ENCODE results near the gene LMO7. TPM values are rescaled to one million over a fixed set of nuclear protein-coding genes. Genes with fewer than 3 reads are reported as not detected.
A peak's percentile ranks its signal among the peaks of the same experiment; 100 is the strongest.

LMO7 gene
- total and polyA plus RNA-seq, 2 of the 13 experiments (the other 11 are each of a cell fraction or from before 2014, with no cell fraction given), result 34.0 to 121 TPM

DNA sequence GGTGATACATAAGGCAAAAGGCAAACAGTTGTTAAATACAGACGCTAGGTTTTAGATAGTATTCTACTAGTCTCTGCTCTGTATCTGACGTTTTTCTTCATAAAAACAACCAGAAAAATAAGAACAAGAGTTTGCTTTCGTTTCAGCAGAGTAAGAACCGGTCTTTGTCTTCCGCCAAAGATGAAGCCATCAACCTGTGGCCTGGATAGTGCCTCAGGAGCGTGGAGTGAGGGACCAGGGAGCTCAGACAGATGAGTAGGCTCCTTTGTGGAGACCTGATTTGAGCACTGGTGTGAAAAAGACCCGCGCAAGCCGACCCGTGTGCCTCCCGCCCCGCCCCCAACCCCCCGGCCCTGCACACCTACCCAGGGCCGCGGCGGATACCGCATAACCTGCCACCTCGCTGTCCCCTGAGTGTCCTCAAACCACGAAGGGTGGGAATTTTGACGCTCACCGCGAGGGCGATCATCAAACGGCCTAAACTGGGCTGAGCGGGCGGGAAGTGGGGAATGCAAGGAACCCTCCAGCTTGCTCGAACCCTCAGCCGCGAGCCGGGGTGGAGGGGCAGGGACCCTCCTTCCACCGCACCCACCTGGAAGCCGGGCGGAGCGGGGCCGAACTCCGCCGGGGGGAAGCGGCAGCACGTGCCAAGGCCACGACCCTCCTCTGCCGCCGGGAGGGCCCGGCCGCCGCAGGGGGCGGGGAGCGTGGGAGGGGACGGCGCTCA is 866 bp upstream of the LMO7 start (continued):
- TF ChIP-seq, protein P1, sequence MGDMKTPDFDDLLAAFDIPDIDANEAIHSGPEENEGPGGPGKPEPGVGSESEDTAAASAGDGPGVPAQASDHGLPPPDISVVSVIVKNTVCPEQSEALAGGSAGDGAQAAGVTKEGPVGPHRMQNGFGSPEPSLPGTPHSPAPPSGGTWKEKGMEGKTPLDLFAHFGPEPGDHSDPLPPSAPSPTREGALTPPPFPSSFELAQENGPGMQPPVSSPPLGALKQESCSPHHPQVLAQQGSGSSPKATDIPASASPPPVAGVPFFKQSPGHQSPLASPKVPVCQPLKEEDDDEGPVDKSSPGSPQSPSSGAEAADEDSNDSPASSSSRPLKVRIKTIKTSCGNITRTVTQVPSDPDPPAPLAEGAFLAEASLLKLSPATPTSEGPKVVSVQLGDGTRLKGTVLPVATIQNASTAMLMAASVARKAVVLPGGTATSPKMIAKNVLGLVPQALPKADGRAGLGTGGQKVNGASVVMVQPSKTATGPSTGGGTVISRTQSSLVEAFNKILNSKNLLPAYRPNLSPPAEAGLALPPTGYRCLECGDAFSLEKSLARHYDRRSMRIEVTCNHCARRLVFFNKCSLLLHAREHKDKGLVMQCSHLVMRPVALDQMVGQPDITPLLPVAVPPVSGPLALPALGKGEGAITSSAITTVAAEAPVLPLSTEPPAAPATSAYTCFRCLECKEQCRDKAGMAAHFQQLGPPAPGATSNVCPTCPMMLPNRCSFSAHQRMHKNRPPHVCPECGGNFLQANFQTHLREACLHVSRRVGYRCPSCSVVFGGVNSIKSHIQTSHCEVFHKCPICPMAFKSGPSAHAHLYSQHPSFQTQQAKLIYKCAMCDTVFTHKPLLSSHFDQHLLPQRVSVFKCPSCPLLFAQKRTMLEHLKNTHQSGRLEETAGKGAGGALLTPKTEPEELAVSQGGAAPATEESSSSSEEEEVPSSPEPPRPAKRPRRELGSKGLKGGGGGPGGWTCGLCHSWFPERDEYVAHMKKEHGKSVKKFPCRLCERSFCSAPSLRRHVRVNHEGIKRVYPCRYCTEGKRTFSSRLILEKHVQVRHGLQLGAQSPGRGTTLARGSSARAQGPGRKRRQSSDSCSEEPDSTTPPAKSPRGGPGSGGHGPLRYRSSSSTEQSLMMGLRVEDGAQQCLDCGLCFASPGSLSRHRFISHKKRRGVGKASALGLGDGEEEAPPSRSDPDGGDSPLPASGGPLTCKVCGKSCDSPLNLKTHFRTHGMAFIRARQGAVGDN (CRISPR knock-in tag; IDR thresholded peaks at IDR 0.05), result peak; percentile 81
- TF ChIP-seq ZNF883 (CRISPR knock-in tag; IDR thresholded peaks at IDR 0.05; ENCODE audit: not compliant biosample characterization), result peak; percentile 85
- no peak for TF ChIP-seq ZNF850 (CRISPR knock-in tag; conservative IDR thresholded peaks at IDR 0.05)
- peak; percentile 89 for TF ChIP-seq ZNF749 (CRISPR knock-in tag; IDR thresholded peaks at IDR 0.05; ENCODE audit: borderline replicate concordance)
- peak; percentile 71; the same call in 1 of the 2 replicates for TF ChIP-seq ZNF552 (CRISPR knock-in tag; IDR thresholded peaks at IDR 0.05; ENCODE audit: borderline replicate concordance)
- 0 out of 2 replicates have a peak, but pooled peaks have one; percentile 51 for TF ChIP-seq ZBTB42 (CRISPR knock-in tag; IDR thresholded peaks at IDR 0.05)
- TF ChIP-seq, protein P2, sequence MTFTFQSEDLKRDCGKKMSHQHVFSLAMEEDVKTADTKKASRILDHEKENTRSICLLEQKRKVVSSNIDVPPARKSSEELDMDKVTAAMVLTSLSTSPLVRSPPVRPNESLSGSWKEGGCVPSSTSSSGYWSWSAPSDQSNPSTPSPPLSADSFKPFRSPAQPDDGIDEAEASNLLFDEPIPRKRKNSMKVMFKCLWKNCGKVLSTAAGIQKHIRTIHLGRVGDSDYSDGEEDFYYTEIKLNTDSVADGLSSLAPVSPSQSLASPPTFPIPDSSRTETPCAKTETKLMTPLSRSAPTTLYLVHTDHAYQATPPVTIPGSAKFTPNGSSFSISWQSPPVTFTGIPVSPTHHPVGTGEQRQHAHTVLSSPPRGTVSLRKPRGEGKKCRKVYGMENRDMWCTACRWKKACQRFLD (CRISPR knock-in tag; IDR thresholded peaks at IDR 0.05; ENCODE audit: borderline replicate concordance), result peak; percentile 57; the same call in 1 of the 2 replicates
- no peak for TF ChIP-seq MAFG (CRISPR knock-in tag; IDR thresholded peaks at IDR 0.05)
- peak; percentile 20; the same call in 1 of the 2 replicates for TF ChIP-seq MXD4 (CRISPR knock-in tag; IDR thresholded peaks at IDR 0.05)
- TF ChIP-seq, protein P3, sequence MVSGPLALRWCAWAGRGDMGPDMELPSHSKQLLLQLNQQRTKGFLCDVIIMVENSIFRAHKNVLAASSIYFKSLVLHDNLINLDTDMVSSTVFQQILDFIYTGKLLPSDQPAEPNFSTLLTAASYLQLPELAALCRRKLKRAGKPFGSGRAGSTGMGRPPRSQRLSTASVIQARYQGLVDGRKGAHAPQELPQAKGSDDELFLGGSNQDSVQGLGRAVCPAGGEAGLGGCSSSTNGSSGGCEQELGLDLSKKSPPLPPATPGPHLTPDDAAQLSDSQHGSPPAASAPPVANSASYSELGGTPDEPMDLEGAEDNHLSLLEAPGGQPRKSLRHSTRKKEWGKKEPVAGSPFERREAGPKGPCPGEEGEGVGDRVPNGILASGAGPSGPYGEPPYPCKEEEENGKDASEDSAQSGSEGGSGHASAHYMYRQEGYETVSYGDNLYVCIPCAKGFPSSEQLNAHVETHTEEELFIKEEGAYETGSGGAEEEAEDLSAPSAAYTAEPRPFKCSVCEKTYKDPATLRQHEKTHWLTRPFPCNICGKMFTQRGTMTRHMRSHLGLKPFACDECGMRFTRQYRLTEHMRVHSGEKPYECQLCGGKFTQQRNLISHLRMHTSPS (CRISPR knock-in tag; IDR thresholded peaks at IDR 0.05; ENCODE audit: low read depth), result peak; percentile 11; the same call in 1 of the 2 replicates
- TF ChIP-seq ZNF737 (CRISPR knock-in tag; IDR thresholded peaks at IDR 0.05; ENCODE audit: borderline replicate concordance), result no peak
- no peak for TF ChIP-seq SIX1 (CRISPR knock-in tag; IDR thresholded peaks at IDR 0.05; ENCODE audit: borderline replicate concordance)
- TF ChIP-seq HNRNPUL1 (IDR thresholded peaks at IDR 0.05; ENCODE audit: low read depth, low read length), result no peak
- peak; percentile 85 for TF ChIP-seq ZBTB38 (CRISPR knock-in tag; IDR thresholded peaks at IDR 0.05)
- peak; percentile 80; the same call in 1 of the 2 replicates for TF ChIP-seq ZNF567 (CRISPR knock-in tag; IDR thresholded peaks at IDR 0.05; ENCODE audit: borderline replicate concordance)
- TF ChIP-seq TBX3 (IDR thresholded peaks at IDR 0.05; ENCODE audit: borderline replicate concordance), result peak; percentile 27; the same call in 1 of the 2 replicates
- 0 out of 2 replicates have a peak, but pooled peaks have one; percentile 20 for TF ChIP-seq MED13 (CRISPR knock-in tag; IDR thresholded peaks at IDR 0.05)
- TF ChIP-seq ETV5 (CRISPR knock-in tag; IDR thresholded peaks at IDR 0.05; ENCODE audit: borderline replicate concordance), result 0 out of 2 replicates have a peak, but pooled peaks have one; percentile 5
- peak; percentile 78 for TF ChIP-seq ZNF3 (CRISPR knock-in tag; IDR thresholded peaks at IDR 0.05)
- TF ChIP-seq ZNF335 (CRISPR knock-in tag; IDR thresholded peaks at IDR 0.05), result no peak
- TF ChIP-seq SOX13 (IDR thresholded peaks at IDR 0.05), result no peak
- TF ChIP-seq SOX13 (CRISPR knock-in tag; conservative IDR thresholded peaks at IDR 0.05 in 1 of 2, IDR thresholded peaks at IDR 0.05 in 1 of 2), result no peak

All from HepG2 (cell line).